HG03575 (cell line): ENCODE data around the gene CISH.

ENCODE experiments used
- ATAC-seq: cut with Tn5 transposase; IDR thresholded peaks from one replicate; pipeline ENCODE4 v1.9.1; 2021; ENCODE audit not compliant: unreplicated experiment, insufficient number of reproducible peaks, low FRiP score; ENCODE audit errors: extremely low read depth

The CISH gene

DNA sequence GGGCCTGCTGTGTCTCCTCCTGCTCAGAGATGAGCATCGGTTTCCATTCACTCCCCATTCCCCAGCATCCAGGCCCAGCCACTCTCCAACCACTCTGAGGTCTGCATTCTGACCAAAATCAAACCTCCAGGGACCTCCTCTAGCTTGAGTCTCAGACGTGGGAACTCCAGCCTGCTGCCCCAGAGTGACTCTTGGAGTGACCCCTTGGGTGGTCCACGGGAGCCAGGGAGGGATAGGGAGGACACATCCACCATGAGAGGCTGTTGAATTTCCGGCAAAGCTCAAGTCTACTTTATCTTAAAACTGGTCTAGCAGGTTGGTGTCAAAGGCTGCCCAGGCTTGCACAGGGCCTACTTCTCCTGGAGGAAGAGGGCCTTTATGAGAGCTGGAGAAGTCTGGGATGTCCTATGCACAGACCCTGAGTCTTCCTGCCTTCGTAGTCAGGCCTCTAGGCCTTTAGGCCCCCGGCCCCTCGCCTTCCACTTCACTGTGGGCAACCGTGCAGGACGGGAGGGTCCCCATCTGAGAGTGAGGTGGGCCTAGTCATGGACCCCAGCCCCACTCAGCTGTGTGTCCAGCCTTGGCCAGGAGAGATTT, 8.9 kb downstream of the CISH start:
- no peak for ATAC-seq

- no peak for ATAC-seq
Observed at GRCh38 chr3:50600841-50601591, 10.6 kb downstream of the CISH start.

GRCh38 chr3:50600141-50600753, 11.3 kb downstream of the CISH start:
- ATAC-seq = no peak

DNA sequence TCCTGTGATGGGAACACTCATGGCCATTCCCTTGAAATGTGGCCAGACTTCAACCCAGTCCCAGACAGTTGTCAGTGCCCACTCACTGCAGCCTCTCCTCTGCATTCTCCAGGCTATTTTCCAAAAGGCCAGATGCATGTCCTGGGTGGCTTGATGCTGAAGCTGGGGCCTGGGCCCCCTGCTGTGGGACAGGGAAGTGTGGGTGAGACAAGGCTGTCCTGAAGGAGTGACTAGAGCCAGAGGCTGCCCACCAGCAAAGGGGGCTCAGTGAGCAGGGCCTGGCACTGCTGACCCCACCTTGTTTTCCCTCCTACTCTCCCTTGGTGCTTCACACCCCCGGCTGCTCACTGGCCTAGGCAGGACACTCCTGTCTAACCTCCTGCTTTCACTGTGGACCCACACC, 11.9 kb downstream of the CISH start:
- ATAC-seq = no peak

GRCh38 chr3:50599115-50599715, 12.4 kb downstream of the CISH start:
- no peak for ATAC-seq

GRCh38 chr3:50594253-50594785, 17.3 kb downstream of the CISH start:
- no peak for ATAC-seq

DNA sequence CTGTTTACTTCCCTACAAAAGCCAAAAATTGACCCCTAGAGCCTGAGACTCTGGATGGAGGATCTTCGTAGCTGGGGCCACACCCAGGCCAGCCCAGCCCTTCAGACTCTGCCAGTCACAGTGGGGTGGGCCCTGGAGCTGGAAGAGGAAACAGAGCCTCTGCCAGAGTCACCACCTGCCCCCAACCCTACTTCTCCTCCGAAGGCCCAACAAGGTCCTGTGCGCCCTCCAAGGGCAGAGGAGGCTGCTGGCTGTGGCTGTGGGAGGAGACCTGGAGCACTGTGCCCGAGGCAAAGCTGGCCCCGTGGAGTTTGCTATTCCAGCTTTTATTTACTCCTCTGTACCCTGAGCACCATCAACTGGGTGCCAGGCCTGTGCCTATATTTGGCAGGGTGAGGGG, 19.0 kb downstream of the CISH start:
- ATAC-seq = no peak

GRCh38 chr3:50591196-50591741, 20.3 kb downstream of the CISH start:
- ATAC-seq = no peak

- ATAC-seq = no peak
Observed at GRCh38 chr3:50588759-50589433, 22.7 kb downstream of the CISH start.

DNA sequence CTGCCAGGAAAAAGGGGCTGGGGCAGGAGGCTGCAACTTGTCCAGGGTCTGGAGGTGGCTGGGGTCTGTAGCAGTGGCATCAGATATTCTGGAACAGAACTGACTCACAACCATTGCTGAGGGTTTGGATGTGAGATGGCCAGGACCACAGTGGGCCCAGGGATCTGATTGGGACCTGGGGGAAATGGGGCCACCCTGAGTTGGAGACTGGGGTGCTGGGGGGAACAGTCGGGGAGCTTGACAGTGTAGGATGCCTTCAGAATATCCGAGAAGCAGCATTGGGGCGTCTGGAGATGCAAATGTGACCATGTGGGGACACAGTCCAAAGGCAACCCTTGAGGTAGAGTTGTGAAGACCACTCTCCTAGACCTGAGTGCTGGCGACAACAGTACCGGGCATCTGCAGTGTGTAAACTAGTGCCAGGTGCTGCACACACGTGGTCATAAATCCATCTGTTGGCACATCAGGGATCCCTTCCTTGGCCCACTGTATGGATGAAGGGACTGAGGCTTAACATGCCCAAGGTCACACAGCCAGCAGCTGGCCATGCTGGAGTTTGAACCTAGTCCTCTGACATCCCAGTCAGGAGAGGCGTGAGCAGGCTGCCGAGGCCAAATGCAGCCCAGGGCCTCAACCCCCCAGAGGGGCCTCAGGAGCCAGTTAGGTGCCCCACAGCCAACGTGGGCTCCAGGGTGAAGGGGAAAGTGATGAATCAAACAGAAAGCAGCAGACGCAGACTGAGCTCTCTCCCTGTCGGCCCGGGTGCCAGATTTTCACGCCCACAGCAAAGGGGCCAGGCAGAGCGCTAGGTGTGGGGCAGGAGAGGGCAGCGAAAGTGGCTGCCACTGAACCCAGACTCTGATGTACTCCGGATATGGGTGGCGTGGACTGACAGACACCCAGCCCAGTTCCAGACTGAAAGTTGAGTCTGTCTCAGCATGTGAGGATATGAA, 23.5 kb downstream of the CISH start:
- no peak for ATAC-seq

DNA sequence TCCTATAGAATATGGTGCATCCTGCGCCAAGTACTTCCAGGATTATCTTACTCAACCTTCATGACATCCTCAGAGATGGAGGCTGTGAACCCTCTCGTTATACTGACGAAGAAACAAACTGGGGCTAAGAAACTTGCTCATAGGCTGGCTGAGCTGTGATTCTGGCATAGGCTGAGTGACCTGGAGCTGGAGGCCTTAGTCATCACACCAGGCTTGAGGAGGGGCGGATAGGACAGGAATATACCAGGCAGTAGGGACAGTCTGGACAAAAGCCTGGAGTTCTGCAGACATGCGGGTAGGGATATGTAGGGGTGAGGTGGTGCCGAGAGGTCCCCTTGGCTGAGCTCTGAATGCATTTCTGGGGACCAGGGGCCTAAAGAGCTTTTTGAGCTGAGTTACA, 24.2 kb downstream of the CISH start:
- ATAC-seq = no peak

GRCh38 chr3:50586763-50587070, 24.9 kb downstream of the CISH start:
- no peak for ATAC-seq

DNA sequence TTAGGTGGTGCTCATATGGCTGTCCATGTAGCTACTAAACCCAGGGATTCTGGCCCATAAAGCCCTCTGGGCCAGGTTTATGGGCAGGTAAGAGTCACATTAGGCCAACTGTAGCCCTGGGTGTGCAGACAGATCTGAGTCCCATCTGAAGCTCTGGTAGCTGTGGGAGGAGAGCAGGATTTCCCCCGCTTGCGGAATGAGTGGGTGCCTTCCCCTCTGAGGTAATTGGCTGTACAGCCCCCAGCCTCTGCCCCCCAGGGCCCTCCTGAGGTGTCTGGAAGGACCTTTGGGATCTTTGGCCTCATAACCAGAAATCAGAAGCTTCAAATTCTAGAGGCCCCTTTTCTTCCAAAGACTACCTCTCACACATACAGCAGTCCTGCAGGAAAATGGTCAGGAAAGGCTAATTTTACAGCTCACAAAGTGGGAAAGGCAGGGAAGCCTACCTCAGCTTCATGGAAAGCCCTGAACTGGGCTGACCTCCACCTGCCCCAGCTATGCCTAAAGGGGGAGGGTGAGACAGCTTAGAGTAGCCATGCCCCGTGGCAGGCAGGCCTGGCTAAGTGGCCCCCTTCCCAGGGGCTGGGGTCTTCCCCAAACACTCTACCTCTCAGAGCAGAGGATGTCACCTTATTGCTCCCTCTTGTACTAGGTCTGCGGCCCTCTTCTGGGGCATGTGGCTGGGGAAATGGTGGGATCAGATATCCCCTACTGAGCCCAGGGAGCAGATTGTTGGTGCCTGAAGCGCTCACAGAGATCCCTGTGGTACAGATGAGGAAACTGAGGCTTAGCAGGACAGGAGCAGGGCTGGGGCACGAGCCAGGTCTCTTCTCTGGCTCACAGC, 25.4 kb downstream of the CISH start:
- no peak for ATAC-seq

- ATAC-seq = no peak
Observed at GRCh38 chr3:50584391-50584790, 27.2 kb downstream of the CISH start.

DNA sequence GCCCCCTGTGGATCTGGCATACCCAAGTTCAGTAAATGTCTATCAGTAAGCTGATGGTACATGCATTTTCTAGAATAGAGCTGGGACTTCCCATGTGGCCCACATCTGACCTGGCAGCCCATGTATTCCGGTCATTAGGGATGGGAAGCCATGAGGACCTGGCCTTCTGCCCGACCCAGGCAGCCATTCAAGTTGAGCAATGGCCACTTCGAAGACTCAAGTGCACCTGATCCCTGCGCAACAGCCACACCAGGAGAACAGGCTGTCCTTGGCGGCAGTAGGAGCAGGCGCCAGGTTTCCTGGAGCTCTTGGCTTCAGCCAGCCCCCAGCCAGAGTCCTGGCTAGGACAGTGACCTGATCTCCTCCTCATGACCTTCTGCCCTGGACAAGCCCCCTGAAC, 27.7 kb downstream of the CISH start:
- ATAC-seq = no peak

DNA sequence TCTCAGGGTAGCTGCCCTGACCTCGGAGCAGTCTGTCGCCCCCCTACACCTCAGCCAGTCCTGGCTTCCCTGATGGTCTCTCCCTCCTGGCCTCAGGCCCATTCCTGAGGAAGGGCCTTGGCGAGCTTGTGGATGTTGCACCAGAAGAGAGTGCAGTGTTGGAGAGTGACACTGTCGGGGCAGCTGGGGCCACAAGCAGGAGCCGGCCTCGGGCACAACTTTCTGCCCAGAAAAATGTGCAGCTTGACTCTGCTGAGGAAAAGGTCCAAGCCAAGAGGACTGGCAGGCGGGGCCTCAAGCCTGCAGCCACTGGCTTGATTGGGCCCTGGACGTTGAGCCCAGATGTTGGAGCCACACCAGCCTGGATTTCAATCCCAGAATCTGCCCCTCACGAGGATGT, 29.5 kb downstream of the CISH start:
- ATAC-seq = no peak

DNA sequence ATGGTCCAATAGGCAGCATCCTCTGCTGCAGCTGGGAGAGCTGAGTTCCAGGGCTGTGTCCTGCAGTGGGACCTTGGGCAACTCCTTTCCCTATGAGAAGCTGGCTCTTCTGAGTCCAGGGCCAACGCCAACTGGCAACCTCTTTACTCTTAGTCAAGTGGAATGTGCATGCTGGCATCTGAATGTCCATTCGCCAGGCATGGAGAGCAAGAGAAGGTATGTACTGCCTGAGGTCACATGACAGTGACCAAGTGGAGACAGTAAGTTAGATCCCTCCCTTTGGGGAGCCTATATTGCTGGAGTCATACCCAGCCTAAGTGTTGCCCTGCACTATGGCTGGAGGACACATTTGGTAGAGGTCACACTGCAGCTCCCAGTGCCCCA, 30.1 kb downstream of the CISH start:
- no peak for ATAC-seq
